Activated naive CD4-positive, alpha-beta T cell treated with anti-CD3 and anti-CD28 coated beads, Interleukin-2, amount 50 U/mL, for 72 hours (primary cell): ENCODE measurements around the gene C14orf132. TPM values are rescaled to one million over a fixed set of nuclear protein-coding genes. Genes with fewer than 3 reads are reported as not detected.

Source experiments
- ATAC-seq, 2 donors: fragments of 150-1000 bp; cut with Tn5 transposase; 2 replicates each; pipeline ENCODE4 v1.10.0; 2021; ENCODE audit warnings: mild to moderate bottlenecking in 2 of 2, moderate library complexity in 2 of 2
- DNase-seq, 2 donors: peaks; one replicate each; pipeline ENCODE4 v3.0.0; 2021 to 2022; ENCODE audit warnings: low spot score in 2 of 2
- H3K27ac Mint-ChIP-seq, 2 donors: one replicate each; pipeline ENCODE4 v1.8.0; 2022; ENCODE audit warnings: mild to moderate bottlenecking in 2 of 2, mixed read lengths in 2 of 2
- H3K36me3 Mint-ChIP-seq, 2 donors: one replicate each; pipeline ENCODE4 v1.8.0; 2022; ENCODE audit warnings: mixed read lengths in 2 of 2
- H3K9me3 Mint-ChIP-seq, 2 donors: one replicate each; pipeline ENCODE4 v1.8.0; 2022; ENCODE audit warnings: mixed read lengths in 2 of 2
- total RNA-seq, 2 donors: library from RNA; stranded (reverse); gene quantifications; one replicate each; pipeline ENCODE4 v1.2.3, GENCODE V29; 2022

C14orf132 gene
- total RNA-seq, 2 donors from 2014 or later: 1.9 to 10.4 TPM

- peaks cover 0 to 11% of the 10 kb centered on the region in 2 donors for H3K36me3 Mint-ChIP-seq
- no peak overlapping the region for H3K27ac Mint-ChIP-seq
- peak in 1 of 2 donors; percentile 44 for DNase-seq
- no peak for ATAC-seq
- peaks cover 6 to 8% of the 10 kb centered on the region in 2 donors for H3K9me3 Mint-ChIP-seq
These were observed 70.6 kb downstream of the C14orf132 start for GRCh38 chr14:96109596-96110355.

- Mint-ChIP-seq H3K9me3 (peaks cover 6 to 8% of the 10 kb centered on the region in 2 donors), H3K27ac (no peak overlapping the region), H3K36me3 (peaks cover 0 to 11% of the 10 kb centered on the region in 2 donors)
- DNase-seq (no peak), ATAC-seq (no peak)
These were observed 72.9 kb downstream of the C14orf132 start for GRCh38 chr14:96112032-96112431.

GRCh38 chr14:96114002-96114401 is 74.8 kb downstream of the C14orf132 start:
- Mint-ChIP-seq H3K27ac (no peak overlapping the region), H3K36me3 (peaks cover 5 to 11% of the 10 kb centered on the region in 2 donors), H3K9me3 (peaks cover 6 to 8% of the 10 kb centered on the region in 2 donors)
- no peak for DNase-seq
- no peak for ATAC-seq

- peak; percentile 56 for ATAC-seq
- Mint-ChIP-seq H3K27ac (peak overlapping the region; percentile 4 to 56), H3K9me3 (peaks cover 6 to 8% of the 10 kb centered on the region in 2 donors), H3K36me3 (peaks cover 5 to 11% of the 10 kb centered on the region in 2 donors)
- DNase-seq: no peak
These were observed 78.1 kb downstream of the C14orf132 start for GRCh38 chr14:96117101-96117897.

GRCh38 chr14:96117960-96118359 is 78.8 kb downstream of the C14orf132 start:
- Mint-ChIP-seq H3K27ac (peak overlapping the region in 1 of 2 donors; percentile 40), H3K9me3 (peaks cover 6 to 8% of the 10 kb centered on the region in 2 donors)

GRCh38 chr14:96118391-96118790 is 79.2 kb downstream of the C14orf132 start:
- Mint-ChIP-seq H3K27ac (peak overlapping the region in 1 of 2 donors; percentile 40), H3K36me3 (peaks cover 5 to 7% of the 10 kb centered on the region in 2 donors), H3K9me3 (peaks cover 6 to 8% of the 10 kb centered on the region in 2 donors)
- no peak for DNase-seq
- ATAC-seq: no peak

More at GRCh38 chr14:96117960-96118359, 78.8 kb downstream of the C14orf132 start:
- DNase-seq: no peak
- no peak for ATAC-seq
- peaks cover 5 to 11% of the 10 kb centered on the region in 2 donors for H3K36me3 Mint-ChIP-seq

- peak; percentile 71 to 90 for ATAC-seq
- Mint-ChIP-seq H3K36me3 (peaks cover 0 to 5% of the 10 kb centered on the region in 2 donors), H3K27ac (peak overlapping the region in 1 of 2 donors; percentile 15), H3K9me3 (no peaks in the 10 kb centered on the region)
- no peak for DNase-seq
These were observed 80.8 kb downstream of the C14orf132 start for GRCh38 chr14:96119947-96120346.

- Mint-ChIP-seq H3K9me3 (no peaks in the 10 kb centered on the region), H3K27ac (no peak overlapping the region), H3K36me3 (peaks cover 0 to 5% of the 10 kb centered on the region in 2 donors)
- peak in 1 of 2 donors; percentile 22 for ATAC-seq
- no peak for DNase-seq
These were observed 81.2 kb downstream of the C14orf132 start for GRCh38 chr14:96120392-96120791.

- Mint-ChIP-seq H3K36me3 (peaks cover 0 to 5% of the 10 kb centered on the region in 2 donors), H3K9me3 (no peaks in the 10 kb centered on the region), H3K27ac (no peak overlapping the region)
- DNase-seq (no peak), ATAC-seq (no peak)
These were observed 81.8 kb downstream of the C14orf132 start for GRCh38 chr14:96120941-96121340.

- ATAC-seq (peak in 1 of 2 donors; percentile 19), DNase-seq (no peak)
- no peak overlapping the region for H3K27ac Mint-ChIP-seq
- H3K36me3 Mint-ChIP-seq: peaks cover 0 to 5% of the 10 kb centered on the region in 2 donors
- H3K9me3 Mint-ChIP-seq: no peaks in the 10 kb centered on the region
These were observed 82.7 kb downstream of the C14orf132 start for GRCh38 chr14:96121660-96122395.

- H3K36me3 Mint-ChIP-seq: peaks cover 0 to 5% of the 10 kb centered on the region in 2 donors
- no peak for ATAC-seq
These were observed 83.3 kb downstream of the C14orf132 start for GRCh38 chr14:96122496-96122895.

GRCh38 chr14:96125536-96125935 is 86.4 kb downstream of the C14orf132 start:
- Mint-ChIP-seq H3K36me3 (no peaks in the 10 kb centered on the region), H3K27ac (no peak overlapping the region), H3K9me3 (peaks cover 0 to 3% of the 10 kb centered on the region in 2 donors)
- no peak for DNase-seq
- ATAC-seq: no peak

More at GRCh38 chr14:96122496-96122895, 83.3 kb downstream of the C14orf132 start:
- H3K27ac Mint-ChIP-seq: no peak overlapping the region
- no peaks in the 10 kb centered on the region for H3K9me3 Mint-ChIP-seq
- DNase-seq: no peak

GRCh38 chr14:96126339-96126782 is 87.2 kb downstream of the C14orf132 start:
- Mint-ChIP-seq H3K36me3 (no peaks in the 10 kb centered on the region), H3K9me3 (peaks cover 0 to 3% of the 10 kb centered on the region in 2 donors), H3K27ac (peak overlapping the region; percentile 81 to 84)
- peak; percentile 90 to 91 for ATAC-seq
- peak in 1 of 2 donors; percentile 37 for DNase-seq

GRCh38 chr14:96126783-96127271 is 87.7 kb downstream of the C14orf132 start:
- no peak for ATAC-seq
- H3K36me3 Mint-ChIP-seq: no peaks in the 10 kb centered on the region

GRCh38 chr14:96129128-96129736 is 90.1 kb downstream of the C14orf132 start:
- no peaks in the 10 kb centered on the region for H3K36me3 Mint-ChIP-seq
- H3K9me3 Mint-ChIP-seq: peaks cover 0 to 12% of the 10 kb centered on the region in 2 donors

More at GRCh38 chr14:96126783-96127271, 87.7 kb downstream of the C14orf132 start:
- DNase-seq: no peak
- H3K27ac Mint-ChIP-seq: peak overlapping the region; percentile 81 to 84
- H3K9me3 Mint-ChIP-seq: peaks cover 0 to 3% of the 10 kb centered on the region in 2 donors

GRCh38 chr14:96130391-96130790 is 91.2 kb downstream of the C14orf132 start:
- ATAC-seq: no peak

More at GRCh38 chr14:96129128-96129736, 90.1 kb downstream of the C14orf132 start:
- no peak overlapping the region for H3K27ac Mint-ChIP-seq
- no peak for DNase-seq
- ATAC-seq: no peak

More at GRCh38 chr14:96130391-96130790, 91.2 kb downstream of the C14orf132 start:
- Mint-ChIP-seq H3K27ac (no peak overlapping the region), H3K36me3 (no peaks in the 10 kb centered on the region), H3K9me3 (peaks cover 0 to 17% of the 10 kb centered on the region in 2 donors)
- DNase-seq: no peak
